ENCODE measurements around the gene NDEL1.

The NDEL1 gene

DNA sequence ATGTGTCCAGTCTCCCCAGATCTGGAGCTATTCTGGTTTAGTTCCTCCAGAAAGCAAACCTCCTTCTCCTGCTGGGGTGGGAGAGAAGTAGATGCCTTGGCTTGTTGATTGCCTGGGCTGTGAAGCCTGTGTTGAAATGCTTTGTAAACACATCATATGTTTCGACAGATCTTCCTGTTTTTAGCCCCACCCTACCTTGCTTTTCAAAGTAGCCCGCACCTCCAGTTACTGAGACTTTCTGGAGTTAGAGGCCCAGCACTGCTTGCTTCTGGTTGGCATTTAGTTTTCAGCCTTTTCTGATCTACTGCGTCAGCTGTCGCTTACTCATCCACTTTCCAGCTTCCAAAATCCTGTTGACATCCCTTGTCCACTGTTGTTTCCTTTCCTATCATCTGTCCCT is 17.9 kb upstream of the NDEL1 start:
- no peak for DNase-seq

DNA sequence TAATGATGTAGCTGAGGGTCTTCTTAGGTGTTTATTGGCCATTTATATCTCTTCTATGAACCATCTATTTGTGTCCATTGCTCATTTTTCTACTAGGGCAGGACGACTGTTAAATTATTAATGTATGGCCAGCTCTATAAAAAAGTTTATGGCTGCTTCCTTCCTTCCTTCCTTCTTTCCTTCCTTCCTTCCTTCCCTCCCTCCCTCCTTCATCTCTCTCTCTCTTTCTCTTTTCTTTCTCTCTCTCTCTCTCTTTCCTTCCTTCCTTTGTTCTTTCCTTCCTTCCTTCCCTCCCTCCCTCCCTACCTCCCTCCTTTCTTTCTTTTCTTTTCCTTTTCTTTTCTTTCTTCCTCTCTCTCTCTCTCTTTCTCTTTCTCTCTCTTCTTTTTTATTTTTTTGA is 17.2 kb upstream of the NDEL1 start:
- DNase-seq, result no peak

DNA sequence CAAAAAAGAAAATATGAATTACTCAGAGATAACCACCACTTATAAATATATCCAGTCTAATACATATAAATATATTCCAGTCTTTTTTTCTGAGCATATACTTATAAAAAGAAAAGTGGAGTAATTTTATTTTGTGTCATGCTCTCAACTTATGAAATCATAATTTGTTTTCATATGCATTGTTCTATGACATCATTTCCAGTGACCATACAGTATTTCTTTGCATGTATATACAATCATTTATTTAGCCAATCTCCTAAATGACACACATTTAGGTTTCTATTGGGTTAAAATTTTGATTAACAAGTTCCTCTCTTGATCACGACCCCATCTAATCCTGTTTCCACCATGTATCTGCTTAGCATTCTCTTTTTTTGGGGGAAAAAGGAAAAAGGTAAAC is 16.4 kb upstream of the NDEL1 start:
- no peak for DNase-seq

DNA sequence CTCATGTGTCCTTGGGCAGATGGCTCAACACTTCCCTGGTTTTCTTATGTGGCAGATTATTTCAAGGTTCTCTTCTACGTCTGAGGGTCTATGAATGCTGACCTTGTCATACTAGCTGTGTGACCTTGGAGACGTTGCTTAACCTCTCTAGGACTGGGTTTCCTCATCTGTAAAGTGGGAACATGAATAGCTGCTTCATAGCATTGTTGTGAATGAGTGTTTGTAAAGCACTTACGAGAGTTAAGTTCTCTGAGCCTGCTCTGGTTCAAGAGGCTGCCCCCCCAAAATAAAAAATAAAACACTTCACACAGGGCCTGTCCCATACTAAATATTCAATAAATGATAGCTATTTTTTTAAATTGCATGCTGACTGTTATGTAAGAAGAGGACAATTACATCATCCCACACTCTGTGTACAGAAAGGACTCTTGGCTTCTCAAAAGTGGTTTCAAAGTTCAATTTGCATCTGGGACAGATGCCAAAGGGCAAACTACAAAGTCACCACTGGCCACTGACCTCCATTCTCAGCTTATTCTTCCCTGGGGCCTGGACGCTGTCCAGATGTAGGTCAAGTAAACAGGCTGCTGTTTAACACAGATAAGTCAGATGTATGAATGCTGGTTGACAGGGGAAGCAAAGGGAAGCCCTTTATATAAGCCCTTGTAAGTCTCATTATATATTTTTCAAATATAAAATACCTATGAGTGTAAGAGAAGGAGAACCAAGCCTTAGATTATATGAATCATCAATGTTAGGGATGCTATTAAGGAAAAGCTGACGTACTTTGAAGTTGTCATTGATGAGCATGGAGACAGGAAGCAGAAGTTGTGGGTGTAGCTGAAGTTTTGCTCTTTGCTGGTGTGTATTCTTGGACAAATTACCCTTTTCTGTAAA is 15.4 kb upstream of the NDEL1 start:
- no peak for DNase-seq

DNA sequence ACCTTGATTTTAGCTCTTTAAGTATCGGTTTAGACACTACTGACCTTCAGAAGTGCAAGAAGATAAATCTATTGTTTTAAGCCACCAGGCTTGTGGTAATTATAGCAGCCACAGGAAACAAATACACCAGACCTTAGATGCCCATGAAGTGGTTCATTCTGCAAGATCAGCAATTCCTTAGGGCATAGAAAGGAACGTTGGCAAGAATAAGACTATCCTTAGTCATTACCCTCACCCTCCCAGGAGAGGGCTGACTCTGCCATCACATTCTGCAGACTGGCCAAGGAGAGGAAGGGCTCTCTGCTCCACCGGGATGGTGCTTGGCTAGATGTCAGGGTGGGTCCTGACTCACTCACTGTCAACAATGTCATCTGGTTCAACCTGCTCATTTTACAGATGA is 14.1 kb upstream of the NDEL1 start:
- DNase-seq, result no peak

DNA sequence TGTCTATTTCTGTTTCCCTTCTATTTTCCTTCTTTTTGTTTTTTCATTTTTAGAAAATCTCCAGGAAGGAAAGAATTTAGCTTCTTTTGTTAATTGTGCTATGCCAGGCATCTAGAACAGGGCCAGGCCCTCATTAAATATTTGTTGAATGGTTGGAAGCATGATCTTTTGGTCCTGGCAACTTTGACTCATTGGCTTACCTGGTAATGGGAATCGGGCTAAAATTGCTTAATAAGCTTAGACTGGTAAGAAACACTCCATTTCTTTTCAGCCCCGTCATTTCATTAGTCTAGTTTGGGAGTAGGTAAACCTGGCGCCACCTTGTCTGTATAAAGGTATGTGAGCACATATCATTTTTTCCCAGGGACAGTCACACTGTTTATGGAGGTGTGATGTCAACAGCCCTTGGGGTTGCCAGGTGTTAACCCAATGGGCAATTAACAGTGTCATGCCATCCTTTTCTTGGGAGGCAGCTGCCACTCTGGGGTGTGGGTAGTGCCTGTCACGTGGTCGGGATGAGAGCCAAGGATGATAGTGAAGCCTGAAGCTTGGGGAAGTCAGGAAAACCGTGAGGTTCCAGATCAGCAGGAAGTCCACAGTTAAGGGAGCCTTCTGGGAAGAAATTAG is 9.5 kb upstream of the NDEL1 start:
- DNase-seq, result no peak

DNA sequence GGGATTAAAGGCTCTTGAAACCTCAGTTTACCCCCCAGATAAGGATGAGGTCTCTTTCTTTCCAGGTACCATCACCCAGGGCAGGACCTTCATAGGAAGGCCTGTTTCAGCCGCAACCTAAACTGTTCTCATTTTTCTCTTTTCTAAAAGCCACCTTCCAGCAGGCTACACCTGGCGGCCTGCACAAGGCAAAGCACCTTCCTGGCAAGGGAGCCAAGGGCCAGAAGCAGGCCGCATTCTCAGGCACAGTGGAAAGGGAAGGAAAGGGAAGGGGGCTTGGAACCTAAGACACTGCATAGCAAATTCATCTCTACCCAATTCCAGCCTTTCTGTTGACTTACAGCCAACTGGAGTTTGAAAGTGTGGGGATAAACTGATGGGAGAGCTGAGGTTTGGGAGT is 8.9 kb upstream of the NDEL1 start:
- no peak for DNase-seq

DNA sequence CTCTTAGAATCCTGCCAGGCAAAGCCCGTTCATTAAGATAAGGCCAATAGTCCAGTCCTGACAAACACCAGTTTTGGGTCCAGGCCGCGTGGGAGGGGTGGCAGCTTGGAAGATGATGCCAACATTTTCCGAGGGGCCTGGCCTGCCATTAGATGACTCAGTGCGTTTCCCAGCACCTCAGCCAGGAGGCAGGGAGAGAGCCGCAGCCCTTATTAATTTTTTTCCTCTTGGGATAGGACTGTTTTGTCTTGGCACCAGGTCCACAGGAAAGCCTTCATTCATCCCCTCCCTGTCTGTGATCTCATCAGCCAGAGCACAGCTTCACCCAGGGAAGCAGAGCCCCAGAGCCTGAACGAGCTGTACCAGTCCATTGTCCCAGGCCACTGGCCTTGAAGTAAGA is 4.7 kb upstream of the NDEL1 start:
- DNase-seq, result no peak

DNA sequence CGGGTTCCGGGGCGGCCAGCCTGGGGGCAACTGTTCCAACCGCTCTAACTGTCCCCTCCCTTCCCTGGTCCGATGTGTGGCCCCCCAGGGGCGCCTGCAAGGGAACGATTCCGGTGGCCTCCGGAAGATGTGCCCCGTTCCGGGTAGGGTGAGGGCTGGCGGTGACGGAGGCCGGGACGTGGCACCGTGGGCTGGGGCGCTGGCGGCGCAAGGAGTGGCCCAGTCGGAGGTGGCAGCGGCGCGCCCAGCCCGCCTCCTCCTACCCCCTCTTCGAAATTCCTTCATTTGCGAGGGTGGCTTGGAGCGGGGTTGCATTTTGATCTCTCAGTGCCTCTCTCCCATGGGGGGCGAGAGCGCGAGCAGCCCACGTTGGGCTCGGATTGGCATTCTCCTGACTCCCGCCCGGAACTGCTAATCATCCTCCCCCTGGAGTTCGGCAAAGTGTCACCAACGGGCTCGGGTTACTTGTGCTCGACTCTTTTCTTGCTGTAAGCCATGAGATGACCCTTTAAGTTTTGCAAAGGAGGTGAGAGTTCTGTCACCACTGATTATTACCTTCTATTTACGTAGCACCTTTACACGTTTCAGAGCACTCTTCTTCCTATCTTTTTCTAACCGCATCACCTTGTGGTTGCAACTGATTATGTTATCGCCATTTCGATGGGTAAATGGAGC is 622 bp downstream of the NDEL1 start:
- DNase-seq, result peak; percentile 31

DNA sequence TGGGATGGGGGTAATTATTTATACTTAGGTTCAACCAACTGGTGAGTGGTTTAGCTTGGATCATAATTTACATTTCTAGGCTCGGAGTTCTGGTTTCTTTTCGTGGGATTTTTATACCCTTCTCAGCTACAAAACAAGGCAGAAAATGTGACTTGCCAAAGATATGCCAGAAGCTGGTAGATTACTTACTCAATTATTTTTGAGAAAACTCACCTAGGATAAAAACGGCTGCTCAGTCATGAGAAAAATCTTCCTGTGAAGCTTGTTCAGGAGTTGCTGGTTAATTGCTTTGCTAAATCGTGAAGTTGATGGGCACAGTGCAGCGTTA is 1.1 kb downstream of the NDEL1 start:
- DNase-seq, result no peak

DNA sequence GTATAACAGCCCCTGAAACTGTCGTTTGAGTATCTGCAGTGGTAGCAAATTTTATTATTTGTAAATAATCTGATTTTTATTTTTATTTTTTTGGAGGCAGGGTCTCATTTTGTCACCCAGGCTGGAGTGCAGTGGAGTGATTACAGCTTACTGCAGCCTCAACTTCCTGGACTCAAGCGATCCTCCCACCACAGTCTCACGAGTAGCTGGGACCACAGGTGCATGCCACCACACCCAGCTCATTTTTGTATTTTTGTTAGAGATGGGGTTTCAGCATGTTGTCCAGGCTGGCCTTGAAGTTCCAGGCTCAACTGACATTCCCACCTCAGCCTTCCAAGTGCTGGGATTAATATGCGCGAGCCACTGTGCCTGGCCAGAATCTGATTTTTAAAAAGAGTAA is 2.8 kb downstream of the NDEL1 start:
- no peak for DNase-seq

DNA sequence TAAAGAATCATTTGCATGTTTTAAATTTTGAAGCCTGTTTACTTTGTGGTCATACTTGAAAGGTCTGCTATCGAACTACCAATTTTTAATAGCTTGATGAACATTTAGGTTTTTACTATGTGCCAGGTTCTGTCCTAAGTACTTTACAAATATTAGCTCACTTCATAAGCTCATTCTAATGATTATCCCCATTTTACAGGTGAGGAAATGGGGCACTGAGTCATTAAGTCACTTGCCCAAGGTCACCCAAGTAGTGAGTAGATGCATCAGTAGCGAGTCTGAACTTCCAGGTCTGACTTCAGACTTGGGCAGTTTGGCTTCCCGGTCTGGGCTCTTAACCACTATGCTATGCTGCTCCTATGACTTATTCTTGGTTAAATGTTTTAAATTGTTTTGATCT is 4.0 kb downstream of the NDEL1 start:
- DNase-seq, result no peak

DNA sequence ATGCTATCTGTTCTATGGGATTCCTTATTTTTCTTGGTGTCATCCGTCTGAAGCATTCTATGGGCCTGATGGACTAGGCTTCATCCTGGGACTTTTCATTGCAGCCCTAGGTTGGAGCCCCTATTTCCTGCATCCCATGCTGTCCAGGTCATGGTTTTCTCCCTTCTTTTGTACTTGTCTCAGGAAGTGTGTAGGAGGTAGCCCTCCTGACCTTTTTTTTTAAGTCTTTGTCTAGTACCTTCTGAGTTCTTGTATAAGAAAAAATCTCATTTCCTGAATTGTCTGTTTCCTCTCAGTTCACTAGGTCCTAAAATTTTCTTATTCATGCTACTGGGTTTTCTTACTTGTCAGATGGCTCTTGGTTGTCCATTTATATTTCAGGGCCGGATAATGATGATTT is 6.0 kb downstream of the NDEL1 start:
- DNase-seq, result no peak

DNA sequence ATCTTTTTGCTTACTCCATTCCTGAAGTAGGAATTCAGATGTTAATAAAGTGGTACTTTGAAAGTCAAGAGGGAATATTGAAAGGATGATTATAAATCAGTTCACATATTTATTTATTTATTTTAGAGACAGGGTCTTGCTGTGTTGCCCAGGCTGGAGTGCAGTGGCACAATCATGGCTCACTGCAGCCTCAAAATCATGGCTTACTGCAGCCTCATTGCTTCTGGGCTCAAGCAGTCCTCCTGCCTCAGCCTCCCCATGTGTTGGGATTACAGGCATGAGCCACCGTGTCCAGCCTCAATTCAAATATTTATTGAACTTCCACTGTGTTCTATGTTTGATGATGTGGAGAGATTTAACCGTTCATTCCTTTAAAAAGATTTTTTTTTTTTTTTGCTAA is 6.6 kb downstream of the NDEL1 start:
- DNase-seq, result no peak

DNA sequence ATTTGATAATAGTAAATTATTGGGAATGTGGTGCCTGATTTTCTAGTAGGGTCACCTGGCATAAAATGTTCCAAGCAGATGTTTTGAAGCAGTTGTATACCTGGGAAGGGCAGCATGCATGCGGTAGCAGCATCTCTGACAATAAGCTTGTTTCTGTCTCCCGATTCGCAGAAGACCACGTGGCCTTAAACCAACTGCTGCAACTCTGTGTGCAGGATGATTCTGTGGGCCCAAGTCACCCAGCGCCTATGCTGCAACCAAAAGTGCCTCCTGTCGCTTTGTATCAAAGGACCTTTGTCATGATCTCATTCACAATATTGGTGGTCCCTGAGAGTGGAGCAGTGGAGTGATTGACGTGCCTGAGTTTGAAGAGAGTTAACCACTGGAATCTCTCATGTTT is 8.1 kb downstream of the NDEL1 start:
- DNase-seq, result no peak

DNA sequence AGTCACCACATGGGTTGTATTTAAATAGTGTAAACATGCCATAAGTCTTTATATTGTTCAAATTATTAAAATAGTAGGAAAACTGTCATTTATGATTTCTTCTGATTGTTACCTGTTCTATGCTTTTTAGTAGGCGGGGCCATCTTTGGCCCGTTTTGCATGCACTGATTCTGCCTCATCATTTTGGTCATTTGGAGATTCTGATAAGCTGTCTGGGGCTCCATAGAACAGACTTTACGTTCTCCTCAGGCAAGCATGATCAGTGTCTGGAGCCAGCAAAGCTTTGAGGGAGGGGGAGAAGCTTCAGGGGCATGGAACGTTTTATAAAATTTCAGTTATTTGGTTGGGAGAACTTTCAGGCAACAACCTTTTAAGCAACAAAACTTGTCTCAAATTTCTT is 8.8 kb downstream of the NDEL1 start:
- no peak for DNase-seq

DNA sequence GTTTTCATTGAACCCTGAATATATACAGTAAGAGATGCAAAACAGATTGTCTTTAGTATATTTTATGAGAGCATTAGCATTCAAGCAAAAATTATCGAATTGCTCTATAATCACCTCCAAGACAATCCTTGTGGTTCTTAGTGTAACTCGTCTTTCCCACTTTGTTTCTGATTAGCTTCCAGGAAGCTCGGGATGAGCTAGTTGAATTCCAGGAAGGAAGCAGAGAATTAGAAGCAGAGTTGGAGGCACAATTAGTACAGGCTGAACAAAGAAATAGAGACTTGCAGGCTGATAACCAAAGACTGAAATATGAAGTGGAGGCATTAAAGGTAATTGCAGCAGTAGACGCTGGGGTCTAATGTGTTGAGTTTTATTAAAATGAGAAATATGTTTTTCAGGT is 9.9 kb downstream of the NDEL1 start:
- DNase-seq, result no peak

DNA sequence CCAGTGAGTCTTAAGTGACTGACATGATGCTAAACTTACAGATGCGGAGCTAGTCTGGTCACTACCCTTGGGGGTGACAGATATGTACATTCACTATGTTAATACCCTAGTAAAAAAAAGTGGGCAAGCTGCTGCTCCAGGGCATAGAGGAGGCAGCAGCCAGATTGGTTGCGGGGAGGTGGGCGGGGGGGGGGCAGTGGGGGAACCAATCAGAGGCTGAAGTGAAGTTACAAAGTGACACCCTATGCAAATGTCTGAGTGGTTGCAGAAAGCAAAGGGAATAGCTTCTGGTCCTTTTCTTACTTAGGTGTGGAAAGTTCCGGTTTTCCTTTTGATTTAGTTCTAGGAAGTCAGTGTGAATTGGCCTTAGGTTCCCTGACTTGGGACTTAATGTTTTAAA is 12.1 kb downstream of the NDEL1 start:
- no peak for DNase-seq

DNA sequence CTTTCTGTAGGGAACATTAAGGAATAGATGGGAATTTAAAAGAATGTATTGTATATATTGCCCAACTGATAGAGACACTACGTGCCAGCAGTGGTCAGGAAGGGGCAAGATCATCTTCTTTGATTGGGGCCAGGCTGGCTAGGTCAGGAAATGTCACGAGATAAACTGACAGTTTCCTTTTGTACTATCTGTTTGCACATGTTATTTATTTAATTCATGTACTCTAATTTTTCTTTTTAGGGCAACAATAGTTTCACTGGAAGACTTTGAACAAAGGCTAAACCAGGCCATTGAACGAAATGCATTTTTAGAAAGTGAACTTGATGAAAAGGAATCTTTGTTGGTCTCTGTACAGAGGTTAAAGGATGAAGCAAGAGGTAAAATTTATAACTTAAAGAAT is 12.6 kb downstream of the NDEL1 start:
- no peak for DNase-seq

DNA sequence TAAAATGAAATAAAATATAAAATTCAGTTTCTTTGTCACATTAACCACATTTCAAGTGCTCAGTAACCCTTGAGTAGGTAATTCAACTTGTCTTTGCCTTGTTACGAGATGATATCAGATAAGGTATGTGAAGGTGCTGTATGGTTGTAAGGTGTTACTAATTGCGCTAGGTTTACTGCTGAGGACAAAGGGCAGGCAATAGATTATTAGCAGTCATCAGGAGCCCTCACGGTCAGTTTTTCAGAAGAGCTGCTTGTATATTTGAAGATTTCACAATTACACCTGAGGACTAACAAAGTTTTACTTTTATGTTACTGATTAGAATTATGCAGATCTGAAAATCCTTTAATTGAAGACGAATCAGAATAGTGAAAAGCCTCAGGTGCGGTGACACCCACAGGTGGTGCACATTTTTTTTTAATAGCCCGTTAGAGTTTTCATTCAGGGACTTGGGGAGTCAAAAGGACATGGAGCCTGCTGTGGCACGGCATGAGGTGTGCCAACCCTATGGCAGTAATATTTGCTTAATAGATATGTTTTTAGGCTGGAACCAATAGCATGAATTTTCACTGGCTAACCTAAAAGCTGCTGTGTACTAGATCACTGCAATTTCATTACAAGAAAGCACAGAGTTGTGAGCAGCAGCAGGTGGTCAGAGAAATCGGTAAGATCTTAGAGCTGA is 16.4 kb downstream of the NDEL1 start:
- no peak for DNase-seq

DNA sequence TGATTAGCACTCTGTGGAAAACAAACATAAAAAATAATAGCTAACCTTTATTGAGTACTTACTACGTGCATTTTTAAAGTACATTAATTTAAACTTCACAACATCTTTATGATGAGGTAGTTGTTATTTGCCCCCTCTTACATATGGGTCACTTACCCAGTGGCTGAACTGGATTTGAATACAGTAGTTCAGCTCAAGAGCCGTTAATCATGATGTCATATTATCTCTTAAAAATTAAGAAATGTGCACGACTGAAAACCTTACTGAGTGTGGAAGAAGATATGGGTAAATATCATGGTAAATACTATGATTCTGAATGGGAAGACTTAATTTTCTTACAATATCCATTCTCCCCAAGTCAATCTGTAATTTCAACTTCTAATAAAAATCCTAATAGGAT is 17.6 kb downstream of the NDEL1 start:
- no peak for DNase-seq

DNA sequence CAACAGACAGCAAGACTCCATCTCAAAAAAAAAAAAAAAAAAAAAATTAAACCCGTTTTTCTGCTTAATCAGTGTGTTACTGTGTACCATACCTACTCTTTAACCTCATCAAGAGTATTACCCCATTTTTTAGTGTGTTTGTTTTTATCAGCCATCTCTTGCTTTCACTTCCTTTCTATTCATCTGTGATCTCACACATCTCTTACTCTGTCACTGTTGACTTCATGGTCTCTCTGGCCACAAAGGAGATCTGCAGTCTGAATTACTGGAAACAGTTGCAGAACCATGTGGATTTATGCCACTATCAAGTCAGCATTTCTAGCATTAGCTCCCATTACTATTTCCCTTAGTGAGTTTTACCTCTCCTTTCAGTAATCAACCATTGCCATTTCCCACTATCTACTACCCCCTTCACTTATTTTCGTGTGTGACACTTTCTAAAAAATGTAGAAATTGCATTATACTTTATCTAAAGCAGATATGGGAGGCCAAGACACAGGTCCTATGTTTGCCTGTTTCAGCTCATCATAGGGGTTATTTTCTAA is 20.1 kb downstream of the NDEL1 start:
- DNase-seq, result no peak

DNA sequence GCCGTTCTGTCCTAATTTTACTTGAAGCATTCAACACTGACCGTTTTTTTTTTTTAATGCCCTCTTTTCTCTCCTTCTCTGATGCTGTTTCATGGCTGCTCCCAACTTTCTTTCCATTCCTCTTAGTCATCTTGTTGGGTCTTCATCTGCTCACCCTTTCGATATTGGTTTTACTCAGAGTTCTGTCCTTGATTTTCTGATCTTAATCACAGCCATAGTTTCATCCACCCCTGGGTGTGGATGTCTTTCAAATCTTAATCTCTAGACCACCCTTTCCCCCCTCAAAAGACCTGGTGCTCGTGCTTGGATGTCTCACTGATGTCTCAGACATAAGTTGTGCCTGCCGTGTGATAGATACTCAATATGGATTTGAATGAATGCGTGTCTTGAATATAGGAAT is 22.4 kb downstream of the NDEL1 start:
- DNase-seq, result no peak

DNA sequence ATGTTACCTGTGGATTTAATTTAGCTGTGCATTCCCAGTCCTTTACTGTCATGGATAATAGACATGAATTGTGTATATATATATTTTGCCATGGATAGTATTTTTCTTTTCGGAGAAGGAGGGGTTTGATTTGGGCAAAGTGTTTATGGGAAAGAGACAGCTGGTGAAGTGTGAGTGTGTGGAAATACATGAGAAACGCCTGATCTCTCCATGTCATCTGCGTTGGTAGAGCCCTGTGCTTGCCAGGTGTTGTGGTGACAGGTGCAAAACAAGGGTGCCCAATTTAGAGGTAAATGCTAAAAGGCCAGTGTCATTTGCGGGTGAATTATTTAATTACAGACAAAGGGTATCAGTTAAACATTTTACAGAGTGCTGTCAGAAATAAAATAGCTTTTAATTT is 23.4 kb downstream of the NDEL1 start:
- DNase-seq, result no peak
